Superior temporal gyrus (tissue), 1 donor: ENCODE results near the gene SCN8A.

Source experiments
- DNase-seq: peaks from one replicate; pipeline ENCODE4 v3.0.0-alpha.2; 2016; ENCODE audit errors: extremely low spot score

Gene SCN8A

GRCh38 chr12:51832354-51833107, 241.5 kb downstream of the SCN8A start:
- no peak for DNase-seq

- no peak for DNase-seq
These were observed 242.6 kb downstream of the SCN8A start for GRCh38 chr12:51833448-51834227.

- DNase-seq, result no peak
These were observed 243.4 kb downstream of the SCN8A start for GRCh38 chr12:51834411-51834810.

GRCh38 chr12:51836041-51836826, 245.2 kb downstream of the SCN8A start:
- no peak for DNase-seq

- no peak for DNase-seq
These were observed 245.8 kb downstream of the SCN8A start for GRCh38 chr12:51836827-51837173.

- no peak for DNase-seq
These were observed 246.3 kb downstream of the SCN8A start for GRCh38 chr12:51837286-51837685.

- no peak for DNase-seq
These were observed 247.0 kb downstream of the SCN8A start for GRCh38 chr12:51838036-51838435.

GRCh38 chr12:51838762-51839161, 247.7 kb downstream of the SCN8A start:
- DNase-seq, result no peak

GRCh38 chr12:51839310-51839947, 248.4 kb downstream of the SCN8A start:
- no peak for DNase-seq

- no peak for DNase-seq
These were observed 249.9 kb downstream of the SCN8A start for GRCh38 chr12:51840966-51841365.

GRCh38 chr12:51841727-51842126, 250.7 kb downstream of the SCN8A start:
- DNase-seq, result no peak

- no peak for DNase-seq
These were observed 253.8 kb downstream of the SCN8A start for GRCh38 chr12:51844854-51845253.

DNA sequence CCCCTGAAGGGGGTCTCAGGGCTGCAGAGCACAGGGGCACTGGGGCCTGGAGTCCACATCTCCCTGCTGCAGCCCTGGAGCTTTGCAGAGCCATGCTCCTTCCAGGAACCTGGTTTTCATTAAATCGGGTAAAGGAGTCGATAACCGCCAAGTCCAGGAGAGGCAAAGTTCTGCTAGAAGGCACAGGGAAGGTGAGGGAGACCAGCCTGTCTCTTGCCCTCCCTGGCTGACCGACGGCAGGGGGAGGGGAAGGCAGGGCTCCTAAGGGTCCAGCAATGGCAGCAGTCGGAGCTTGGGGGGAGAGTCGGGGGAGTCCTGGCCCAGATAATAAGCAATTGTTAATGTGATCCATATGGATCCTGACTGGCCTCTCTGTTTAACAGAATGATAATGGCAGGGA, 254.4 kb downstream of the SCN8A start:
- DNase-seq, result no peak

GRCh38 chr12:51846271-51846691, 255.2 kb downstream of the SCN8A start:
- DNase-seq, result no peak

DNA sequence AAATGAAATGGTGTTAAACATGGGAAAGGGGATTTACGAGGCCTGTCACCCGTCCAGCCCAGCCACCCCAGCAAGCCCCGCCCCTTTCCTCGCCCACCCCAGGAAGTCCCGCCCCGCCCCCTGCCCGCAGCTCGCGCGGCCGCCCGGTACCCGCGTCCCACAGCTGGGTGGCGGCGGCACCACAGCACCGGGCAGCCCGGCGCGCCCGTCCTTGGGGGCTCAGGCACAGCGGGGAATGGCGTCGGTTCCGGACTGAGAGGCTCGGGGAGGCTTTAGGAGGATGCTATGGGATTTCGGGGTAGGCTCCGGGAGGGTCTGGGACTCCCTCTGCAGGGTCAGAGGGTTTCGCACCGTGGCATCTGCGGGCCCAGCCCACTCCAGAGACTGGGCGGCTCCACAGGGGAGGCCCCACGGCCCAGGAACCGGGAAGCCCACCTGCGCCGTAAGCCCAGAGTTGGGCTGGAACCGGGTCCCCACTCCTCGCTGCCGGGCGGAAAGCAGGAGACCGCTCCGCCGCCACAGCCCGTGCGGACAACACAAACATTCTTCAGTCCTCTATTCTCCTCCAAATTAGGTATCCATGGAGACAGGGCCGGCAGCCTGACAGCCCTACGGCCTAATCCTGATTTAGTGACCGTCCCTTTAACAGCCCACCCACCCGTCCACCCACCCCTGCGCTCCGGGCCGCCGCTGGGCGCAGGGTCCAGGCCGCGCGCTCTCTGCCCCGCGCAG, 256.0 kb downstream of the SCN8A start:
- DNase-seq, result no peak

DNA sequence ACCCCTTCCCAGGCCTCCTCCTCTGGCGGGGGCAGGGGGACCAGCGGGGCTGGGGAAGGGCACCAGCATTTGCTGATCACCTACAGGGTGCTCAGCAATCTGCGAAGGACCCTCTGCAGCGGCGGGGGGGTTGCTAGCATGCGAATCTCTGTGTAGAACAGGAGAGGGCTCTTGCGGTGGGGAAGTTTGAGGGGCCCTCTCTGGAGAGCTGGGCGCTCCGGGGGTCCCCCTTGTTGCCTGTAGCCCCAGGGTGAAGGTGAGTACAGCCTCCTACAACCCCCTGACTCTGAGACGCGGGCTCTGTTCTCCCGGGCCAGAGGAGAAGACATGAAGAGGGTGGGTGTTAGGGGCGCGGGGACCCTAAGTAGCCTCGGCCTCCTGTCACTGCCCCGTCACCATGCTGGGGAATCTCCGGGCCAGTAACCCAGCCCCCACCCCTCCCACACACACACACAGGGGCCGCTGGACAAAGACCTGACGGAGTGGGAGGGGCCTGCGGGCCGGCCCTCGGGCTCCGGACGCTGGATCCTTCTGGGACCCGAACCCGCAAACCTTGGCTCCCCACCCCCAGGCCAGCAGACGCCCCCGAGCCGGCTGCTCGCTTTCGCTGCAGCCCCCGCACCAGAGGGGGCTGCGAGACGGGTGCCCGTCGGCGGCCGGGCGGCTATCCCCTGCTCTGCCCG, 256.8 kb downstream of the SCN8A start:
- DNase-seq, result no peak

- DNase-seq, result no peak
These were observed 257.3 kb downstream of the SCN8A start, which contains the start of gene FIGNL2 for GRCh38 chr12:51848326-51848727. Gene FIGNL2 (minus strand): TSS chr12:51848718. CDS start chr12:51822413, 26,305 bp downstream.

GRCh38 chr12:51848841-51849735, 258.1 kb downstream of the SCN8A start:
- DNase-seq, result no peak
